SK-N-SH (cell line): ENCODE data around the gene TAF1B. TPM values are rescaled to one million over a fixed set of nuclear protein-coding genes. Genes with fewer than 3 reads are reported as not detected.

Source experiments
- CTCF ChIA-PET: fragments of 300-600, 350-600 bp; formaldehyde crosslinking; extraction: SDS; loops from one replicate; lab custom pipeline; 2021; lab: Yijun Ruan, JAX
- POLR2A ChIA-PET: fragments of 350-600 bp; sonication (Branson Sonifier 250); formaldehyde crosslinking; extraction: SDS; loops from one replicate; lab custom pipeline; 2020; ENCODE audit warnings: antibody characterized with exemption, inconsistent platforms; lab: Yijun Ruan, JAX
- DNase-seq: peaks from one replicate; pipeline ENCODE4 v3.0.0; 2012
- H2AFZ ChIP-seq: fragments of 200-600 bp; sonication (generic); 2 replicates; pipeline ENCODE4 v1.8.1; 2016; ENCODE audit warnings: antibody characterized with exemption, mild to moderate bottlenecking, low read depth
- H3F3A ChIP-seq: fragments of 200-600 bp; sonication (generic); replicated peaks from 2 replicates; pipeline ENCODE3; 2016; ENCODE audit warnings: antibody characterized with exemption, mild to moderate bottlenecking; ENCODE audit not compliant: insufficient read depth
- H3K27ac ChIP-seq, 2 experiments: fragments of 200-500 bp in 1 of 2; fragments of 200-600 bp in 1 of 2; sonication (Bioruptor generic) in 1 of 2; sonication (generic), shearing (Covaris generic) in 1 of 2; 2 replicates each; pipeline versions ENCODE4 v1.5.1 to v1.6.1; 2014 to 2016; ENCODE audit warnings: low read depth in 2 of 2, inconsistent platforms in 1 of 2, low read length in 1 of 2, mild to moderate bottlenecking in 1 of 2, mixed read lengths in 1 of 2
- H3K27me3 ChIP-seq: fragments of 200-600 bp; sonication (generic), shearing (Covaris generic); 2 replicates; pipeline ENCODE4 v1.6.1; 2016; ENCODE audit warnings: mixed run types; ENCODE audit not compliant: insufficient read depth
- H3K36me3 ChIP-seq, 2 experiments: fragments of 200-500 bp in 1 of 2; fragments of 200-600 bp in 1 of 2; sonication (Bioruptor generic) in 1 of 2; sonication (generic) in 1 of 2; replicated peaks in 1 of 2; 2 replicates each; pipeline versions ENCODE3 to v1.5.1; 2014 to 2016; ENCODE audit warnings: low read length in 1 of 2, mild to moderate bottlenecking in 1 of 2; ENCODE audit not compliant: insufficient read depth in 2 of 2, control insufficient read depth in 1 of 2
- H3K4me1 ChIP-seq, 2 experiments: fragments of 200-500 bp in 1 of 2; fragments of 200-600 bp in 1 of 2; sonication (Bioruptor generic) in 1 of 2; sonication (generic), shearing (Covaris generic) in 1 of 2; 2 replicates each; pipeline versions ENCODE4 v1.5.1 to v1.6.1; 2014 to 2016; ENCODE audit warnings: low read depth in 1 of 2, low read length in 1 of 2, mixed run types in 1 of 2; ENCODE audit not compliant: insufficient read depth in 2 of 2, control insufficient read depth in 1 of 2
- H3K4me2 ChIP-seq: fragments of 200-600 bp; sonication (generic), shearing (Covaris generic); 2 replicates; pipeline ENCODE4 v1.6.1; 2017; ENCODE audit warnings: mixed run types
- H3K4me3 ChIP-seq, 2 experiments: fragments of 200-500 bp in 1 of 2; fragments of 200-600 bp in 1 of 2; sonication (Bioruptor generic) in 1 of 2; sonication (generic), shearing (Covaris generic) in 1 of 2; 2 replicates each; pipeline versions ENCODE4 v1.5.1 to v1.8.1; 2014 to 2016; ENCODE audit warnings: low read depth in 2 of 2, inconsistent platforms in 1 of 2, low read length in 1 of 2, mild to moderate bottlenecking in 1 of 2, mixed read lengths in 1 of 2, moderate library complexity in 1 of 2
- H3K79me2 ChIP-seq: fragments of 200-600 bp; sonication (generic); 2 replicates; pipeline ENCODE4 v1.8.1; 2017; ENCODE audit warnings: mild to moderate bottlenecking; ENCODE audit not compliant: insufficient read depth
- H3K9ac ChIP-seq: fragments of 200-600 bp; sonication (generic); 2 replicates; pipeline ENCODE4 v1.6.1; 2017; ENCODE audit warnings: mixed run types
- H3K9me2 ChIP-seq: fragments of 200-600 bp; sonication (generic); 2 replicates; pipeline ENCODE4 v1.6.1; 2017; ENCODE audit warnings: mixed run types
- H3K9me3 ChIP-seq: fragments of 200-600 bp; sonication (generic); 2 replicates; pipeline ENCODE4 v1.6.1; 2017; ENCODE audit warnings: mixed run types, mild to moderate bottlenecking, moderate library complexity
- H4K20me1 ChIP-seq: fragments of 200-600 bp; sonication (generic); 2 replicates; pipeline ENCODE4 v1.6.1; 2017; ENCODE audit warnings: mild to moderate bottlenecking, mixed run types; ENCODE audit not compliant: insufficient read depth
- EP300 ChIP-seq, 2 experiments: IDR thresholded peaks; 2 replicates each; pipeline versions ENCODE4 v1.4.0 to v1.6.1; 2012; ENCODE audit warnings: borderline replicate concordance in 1 of 2, low read depth in 1 of 2, low read length in 1 of 2
- EZH2phosphoT487 ChIP-seq: fragments of 200-600 bp; sonication (generic); IDR thresholded peaks from 2 replicates; pipeline ENCODE4 v1.6.1; 2017; ENCODE audit warnings: low read depth, mixed run types, mild to moderate bottlenecking, antibody characterized with exemption, moderate library complexity, borderline replicate concordance
- FOSL2 ChIP-seq: IDR thresholded peaks from 2 replicates; pipeline ENCODE4 v1.4.0; 2012; ENCODE audit warnings: low read depth, mild to moderate bottlenecking, moderate library complexity, borderline replicate concordance
- FOXJ3 ChIP-seq: sonication (generic); formaldehyde crosslinking; IDR thresholded peaks from 2 replicates; pipeline ENCODE4 v1.5.1; 2020; ENCODE audit warnings: mild to moderate bottlenecking, missing genetic modification reagents
- FOXM1 ChIP-seq: IDR thresholded peaks from 2 replicates; pipeline ENCODE4 v1.4.0; 2012; ENCODE audit warnings: low read depth, mild to moderate bottlenecking
- GABPA ChIP-seq: IDR thresholded peaks from 2 replicates; pipeline ENCODE4 v1.4.0; 2012; ENCODE audit warnings: low read depth, mild to moderate bottlenecking
- JUND ChIP-seq: IDR thresholded peaks from 2 replicates; pipeline ENCODE4 v1.4.0; 2012
- NFIC ChIP-seq: IDR thresholded peaks from 2 replicates; pipeline ENCODE4 v1.4.0; 2012; ENCODE audit warnings: borderline replicate concordance
- NRF1 ChIP-seq: IDR thresholded peaks from 2 replicates; pipeline ENCODE4 v1.6.1; 2012; ENCODE audit warnings: low read depth, mild to moderate bottlenecking, low read length
- PBX3 ChIP-seq: IDR thresholded peaks from 2 replicates; pipeline ENCODE4; 2012
- POLR2AphosphoS5 ChIP-seq: IDR thresholded peaks from 2 replicates; pipeline ENCODE4 v1.6.1; 2012; ENCODE audit warnings: low read depth, low read length
- RAD21 ChIP-seq: IDR thresholded peaks from 2 replicates; pipeline ENCODE4 v1.6.1; 2012; ENCODE audit warnings: mild to moderate bottlenecking, low read length
- RFX5 ChIP-seq: IDR thresholded peaks from 2 replicates; pipeline ENCODE4 v1.6.1; 2012; ENCODE audit warnings: mild to moderate bottlenecking, improper control_type of control experiment, low read length
- RXRA ChIP-seq: IDR thresholded peaks from 2 replicates; pipeline ENCODE4 v1.4.0; 2012; ENCODE audit warnings: low read depth, mild to moderate bottlenecking, borderline replicate concordance
- SIN3A ChIP-seq: IDR thresholded peaks from 2 replicates; pipeline ENCODE4 v1.6.1; 2012; ENCODE audit warnings: low read depth, mild to moderate bottlenecking, low read length, moderate library complexity, borderline replicate concordance
- SMC3 ChIP-seq: IDR thresholded peaks from 2 replicates; pipeline ENCODE4 v1.6.1; 2012; ENCODE audit warnings: low read depth, low read length, improper control_type of control experiment
- TAF1 ChIP-seq: IDR thresholded peaks from 2 replicates; pipeline ENCODE4 v1.6.1; 2012; ENCODE audit warnings: low read depth, mild to moderate bottlenecking, low read length, moderate library complexity, borderline replicate concordance
- TCF12 ChIP-seq: IDR thresholded peaks from 2 replicates; pipeline ENCODE4 v1.4.0; 2012
- TEAD4 ChIP-seq: IDR thresholded peaks from 2 replicates; pipeline ENCODE4 v1.4.0; 2012; ENCODE audit warnings: mild to moderate bottlenecking, borderline replicate concordance; ENCODE audit not compliant: insufficient read depth
- USF1 ChIP-seq: IDR thresholded peaks from 2 replicates; pipeline ENCODE4 v1.4.0; 2012; ENCODE audit warnings: low read depth, borderline replicate concordance
- WGBS: methylation state at CpG from one replicate; pipeline ENCODE4 v1.1.6; 2017; ENCODE audit warnings: low lambda C conversion rate; 5-methylcytosine and 5-hydroxymethylcytosine counted together
- polyA plus RNA-seq, 3 experiments: library from polyadenylated mRNA; depleted of rRNA; stranded (reverse); fragments of >200 nt; gene quantifications; 2 replicates each; pipeline ENCODE4 v1.2.3, GENCODE V29; 2012
- TF ChIP-seq, protein P1 (sequence below): fragments of 200-600 bp; sonication (generic); IDR thresholded peaks from 2 replicates; pipeline ENCODE4 v1.6.1; 2017; ENCODE audit warnings: antibody characterized with exemption, mild to moderate bottlenecking, moderate library complexity
- TF ChIP-seq, protein P2 (sequence below): IDR thresholded peaks from 2 replicates; pipeline ENCODE4 v1.6.1; 2012; ENCODE audit warnings: mild to moderate bottlenecking, low read depth, low read length, moderate library complexity

The TAF1B gene
- polyA plus RNA-seq, 1 of the 3 experiments (the other 2 are of a cell fraction), result 7.8 TPM

DNA sequence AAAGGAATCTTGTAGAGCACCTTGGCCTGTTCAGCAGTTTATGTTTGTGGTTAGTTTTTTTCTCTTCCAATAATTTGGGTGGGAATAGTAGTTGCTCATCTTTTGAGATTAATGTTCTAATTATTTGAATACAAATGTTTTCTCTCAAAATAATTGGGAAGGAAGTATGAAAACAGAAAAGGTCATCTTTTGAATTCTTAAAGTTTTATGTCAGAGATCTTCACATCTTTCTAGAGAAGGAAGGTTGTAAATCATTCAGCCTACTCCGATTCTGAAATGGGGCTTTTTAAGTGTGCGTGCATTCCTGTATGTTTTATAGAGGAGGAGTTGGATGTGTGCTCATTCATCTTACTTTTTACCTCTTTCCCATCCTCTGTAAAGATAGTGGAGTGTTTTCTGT, 137.2 kb downstream of the TAF1B start:
- Histone ChIP-seq H3K9ac (no peak overlapping the region), H3K27ac (peak overlapping the region; percentile 63 to 74; a peak in 3 of 4 replicates), H3K36me3 (no peaks in the 10 kb centered on the region), H3K9me3 (no peaks in the 10 kb centered on the region), H3K9me2 (no peaks in the 10 kb centered on the region), H3K27me3 (no peaks in the 10 kb centered on the region), H3F3A (peaks cover 35% of the 10 kb centered on the region), H2AFZ (no peak overlapping the region), H3K4me1 (peaks cover 14 to 29% of the 10 kb centered on the region in 2 experiments), H4K20me1 (no peaks in the 10 kb centered on the region), H3K79me2 (no peaks in the 10 kb centered on the region), H3K4me3 (no peak overlapping the region), H3K4me2 (peak overlapping the region; percentile 54; the same call in 1 of the 2 replicates)
- TF ChIP-seq PBX3 (peak; percentile 96), SMC3 (no peak), NFIC (peak; percentile 69), USF1 (no peak), GABPA (no peak), FOSL2 (peak; percentile 71; the same call in 1 of the 2 replicates), EP300 (IDR thresholded peaks at IDR 0.05; ENCODE audit: borderline replicate concordance in 1 of 2, low read depth in 1 of 2, low read length in 1 of 2) (peak; percentile 40 to 93; a peak in 3 of 4 replicates), TCF12 (peak; percentile 97), TAF1 (no peak), RAD21 (no peak), SIN3A (peak; percentile 46; the same call in 1 of the 2 replicates), RFX5 (no peak), TEAD4 (peak; percentile 69; the same call in 1 of the 2 replicates), NRF1 (no peak), FOXJ3 (CRISPR knock-in tag) (no peak), POLR2AphosphoS5 (peak; percentile 76; the same call in 1 of the 2 replicates), JUND (peak; percentile 85), EZH2phosphoT487 (no peak), FOXM1 (peak; percentile 64; the same call in 1 of the 2 replicates), RXRA (peak; percentile 61; the same call in 1 of the 2 replicates)
- TF ChIP-seq, protein P1, sequence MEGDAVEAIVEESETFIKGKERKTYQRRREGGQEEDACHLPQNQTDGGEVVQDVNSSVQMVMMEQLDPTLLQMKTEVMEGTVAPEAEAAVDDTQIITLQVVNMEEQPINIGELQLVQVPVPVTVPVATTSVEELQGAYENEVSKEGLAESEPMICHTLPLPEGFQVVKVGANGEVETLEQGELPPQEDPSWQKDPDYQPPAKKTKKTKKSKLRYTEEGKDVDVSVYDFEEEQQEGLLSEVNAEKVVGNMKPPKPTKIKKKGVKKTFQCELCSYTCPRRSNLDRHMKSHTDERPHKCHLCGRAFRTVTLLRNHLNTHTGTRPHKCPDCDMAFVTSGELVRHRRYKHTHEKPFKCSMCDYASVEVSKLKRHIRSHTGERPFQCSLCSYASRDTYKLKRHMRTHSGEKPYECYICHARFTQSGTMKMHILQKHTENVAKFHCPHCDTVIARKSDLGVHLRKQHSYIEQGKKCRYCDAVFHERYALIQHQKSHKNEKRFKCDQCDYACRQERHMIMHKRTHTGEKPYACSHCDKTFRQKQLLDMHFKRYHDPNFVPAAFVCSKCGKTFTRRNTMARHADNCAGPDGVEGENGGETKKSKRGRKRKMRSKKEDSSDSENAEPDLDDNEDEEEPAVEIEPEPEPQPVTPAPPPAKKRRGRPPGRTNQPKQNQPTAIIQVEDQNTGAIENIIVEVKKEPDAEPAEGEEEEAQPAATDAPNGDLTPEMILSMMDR, result no peak
- TF ChIP-seq, protein P2, sequence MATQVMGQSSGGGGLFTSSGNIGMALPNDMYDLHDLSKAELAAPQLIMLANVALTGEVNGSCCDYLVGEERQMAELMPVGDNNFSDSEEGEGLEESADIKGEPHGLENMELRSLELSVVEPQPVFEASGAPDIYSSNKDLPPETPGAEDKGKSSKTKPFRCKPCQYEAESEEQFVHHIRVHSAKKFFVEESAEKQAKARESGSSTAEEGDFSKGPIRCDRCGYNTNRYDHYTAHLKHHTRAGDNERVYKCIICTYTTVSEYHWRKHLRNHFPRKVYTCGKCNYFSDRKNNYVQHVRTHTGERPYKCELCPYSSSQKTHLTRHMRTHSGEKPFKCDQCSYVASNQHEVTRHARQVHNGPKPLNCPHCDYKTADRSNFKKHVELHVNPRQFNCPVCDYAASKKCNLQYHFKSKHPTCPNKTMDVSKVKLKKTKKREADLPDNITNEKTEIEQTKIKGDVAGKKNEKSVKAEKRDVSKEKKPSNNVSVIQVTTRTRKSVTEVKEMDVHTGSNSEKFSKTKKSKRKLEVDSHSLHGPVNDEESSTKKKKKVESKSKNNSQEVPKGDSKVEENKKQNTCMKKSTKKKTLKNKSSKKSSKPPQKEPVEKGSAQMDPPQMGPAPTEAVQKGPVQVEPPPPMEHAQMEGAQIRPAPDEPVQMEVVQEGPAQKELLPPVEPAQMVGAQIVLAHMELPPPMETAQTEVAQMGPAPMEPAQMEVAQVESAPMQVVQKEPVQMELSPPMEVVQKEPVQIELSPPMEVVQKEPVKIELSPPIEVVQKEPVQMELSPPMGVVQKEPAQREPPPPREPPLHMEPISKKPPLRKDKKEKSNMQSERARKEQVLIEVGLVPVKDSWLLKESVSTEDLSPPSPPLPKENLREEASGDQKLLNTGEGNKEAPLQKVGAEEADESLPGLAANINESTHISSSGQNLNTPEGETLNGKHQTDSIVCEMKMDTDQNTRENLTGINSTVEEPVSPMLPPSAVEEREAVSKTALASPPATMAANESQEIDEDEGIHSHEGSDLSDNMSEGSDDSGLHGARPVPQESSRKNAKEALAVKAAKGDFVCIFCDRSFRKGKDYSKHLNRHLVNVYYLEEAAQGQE, result no peak
- ChIA-PET CTCF (interaction anchor here (1.1 to 10.8 kb wide), 6 partner anchors 14 to 165 kb away, joined by 3 to 357 read pairs (median 80); partner anchors contain the start of gene KLF11), POLR2A (interaction anchor here (1.1 kb wide), 1 partner anchor 349 kb away, joined by 3 read pairs; the partner anchor contains the start of gene YWHAQ)
- no peak for DNase-seq
- 24% methylated on average over 2 of the region's 2 CpGs for WGBS
